Neuronal stem cell (in vitro differentiated cells): ENCODE data around the gene NXPE3.

Source experiments
- DNase-seq: peaks from one replicate; pipeline ENCODE4 v3.0.0-alpha.2; 2013; ENCODE audit warnings: low spot score
- H2AFZ ChIP-seq: one replicate; pipeline ENCODE4 v1.6.1; 2013; ENCODE audit warnings: mild to moderate bottlenecking, low read length, inconsistent platforms
- H2AK5ac ChIP-seq: 2 replicates; pipeline ENCODE4 v1.6.1; 2013; ENCODE audit warnings: low read depth, mild to moderate bottlenecking, inconsistent platforms, low read length, moderate library complexity, mixed read lengths
- H2BK120ac ChIP-seq: 2 replicates; pipeline ENCODE4 v1.6.1; 2013; ENCODE audit warnings: low read depth, mild to moderate bottlenecking, inconsistent platforms, low read length, moderate library complexity, mixed read lengths
- H2BK12ac ChIP-seq: one replicate; pipeline ENCODE4 v1.6.1; 2013; ENCODE audit warnings: low read length, inconsistent platforms
- H2BK15ac ChIP-seq: 2 replicates; pipeline ENCODE4 v1.6.1; 2013; ENCODE audit warnings: mild to moderate bottlenecking, low read length, inconsistent platforms, mixed read lengths
- H2BK5ac ChIP-seq: one replicate; pipeline ENCODE4 v1.6.1; 2013; ENCODE audit warnings: inconsistent platforms, mild to moderate bottlenecking, low read length, moderate library complexity
- H3K14ac ChIP-seq: one replicate; pipeline ENCODE4 v1.6.1; 2013; ENCODE audit warnings: low read length, inconsistent platforms
- H3K18ac ChIP-seq: 2 replicates; pipeline ENCODE4 v1.6.1; 2013; ENCODE audit warnings: low read length, inconsistent platforms
- H3K23ac ChIP-seq: 2 replicates; pipeline ENCODE4 v1.6.1; 2013; ENCODE audit warnings: low read depth, mild to moderate bottlenecking, mixed read lengths, low read length, inconsistent platforms; ENCODE audit not compliant: poor library complexity
- H3K27ac ChIP-seq: replicated peaks from 3 replicates; pipeline ENCODE4 v1.5.1; 2013; ENCODE audit warnings: low read length, inconsistent platforms
- H3K27me3 ChIP-seq, 3 experiments: 2 replicates each; pipeline ENCODE4 v1.6.1; 2013; ENCODE audit warnings: low read length in 3 of 3, mild to moderate bottlenecking in 2 of 3, inconsistent platforms in 1 of 3, low read depth in 1 of 3, mixed read lengths in 1 of 3, moderate library complexity in 1 of 3; ENCODE audit not compliant: control insufficient read depth in 3 of 3, insufficient read depth in 3 of 3
- H3K36me3 ChIP-seq, 2 donors: replicated peaks in 1 of 2; 2 replicates each; pipeline ENCODE4 v1.6.1; 2013; ENCODE audit warnings: low read length in 2 of 2; ENCODE audit not compliant: control insufficient read depth in 2 of 2, insufficient read depth in 2 of 2
- H3K4ac ChIP-seq: 2 replicates; pipeline ENCODE4 v1.6.1; 2013; ENCODE audit warnings: inconsistent platforms, mild to moderate bottlenecking, low read length, moderate library complexity
- H3K4me1 ChIP-seq, 2 donors: 1 replicate in 1 of 2; 2 replicates in 1 of 2; pipeline ENCODE4 v1.6.1; 2013; ENCODE audit warnings: low read length in 2 of 2, low read depth in 1 of 2; ENCODE audit not compliant: control insufficient read depth in 2 of 2, insufficient read depth in 1 of 2
- H3K4me2 ChIP-seq: one replicate; pipeline ENCODE4 v1.6.1; 2013; ENCODE audit warnings: mild to moderate bottlenecking, low read length, inconsistent platforms; ENCODE audit not compliant: insufficient read depth, poor library complexity, severe bottlenecking
- H3K4me3 ChIP-seq, 2 donors: 2 replicates each; pipeline ENCODE4 v1.5.1; 2013; ENCODE audit warnings: low read length in 2 of 2, mild to moderate bottlenecking in 2 of 2, inconsistent platforms in 1 of 2, moderate library complexity in 1 of 2
- H3K79me1 ChIP-seq: one replicate; pipeline ENCODE4 v1.6.1; 2013; ENCODE audit warnings: low read depth, mild to moderate bottlenecking, inconsistent platforms, low read length, moderate library complexity
- H3K9ac ChIP-seq: one replicate; pipeline ENCODE4 v1.6.1; 2013; ENCODE audit warnings: mild to moderate bottlenecking, low read depth, low read length, inconsistent platforms; ENCODE audit not compliant: poor library complexity
- H3K9me3 ChIP-seq, 2 donors: replicated peaks in 1 of 2; 2 replicates each; pipeline versions ENCODE3 to v1.6.1; 2013; ENCODE audit warnings: low read length in 2 of 2, mild to moderate bottlenecking in 2 of 2, inconsistent platforms in 1 of 2, low read depth in 1 of 2, mixed read lengths in 1 of 2, moderate library complexity in 1 of 2; ENCODE audit not compliant: control insufficient read depth in 2 of 2, insufficient read depth in 1 of 2
- H4K8ac ChIP-seq: one replicate; pipeline ENCODE4 v1.6.1; 2013; ENCODE audit warnings: low read depth, mild to moderate bottlenecking, inconsistent platforms, low read length, moderate library complexity
- H4K91ac ChIP-seq: one replicate; pipeline ENCODE4 v1.6.1; 2013; ENCODE audit warnings: low read length, low read depth, mild to moderate bottlenecking, inconsistent platforms; ENCODE audit not compliant: poor library complexity
- WGBS, 2 donors: extraction: QIAGEN DNeasy Blood & Tissue Kit; methylation state at CpG; one replicate each; pipeline ENCODE4 v1.1.7; 2013; ENCODE audit warnings: missing lambda C conversion rate in 2 of 2, mixed read lengths in 1 of 2; ENCODE audit not compliant: insufficient read length in 2 of 2, insufficient replicate concordance in 1 of 2; ENCODE audit errors: extremely low coverage in 2 of 2; 5-methylcytosine and 5-hydroxymethylcytosine counted together

The NXPE3 gene

GRCh38 chr3:101865751-101866509 is 86.9 kb downstream of the NXPE3 start:
- Histone ChIP-seq H3K14ac (no peak overlapping the region), H4K8ac (no peak overlapping the region), H2AK5ac (no peak overlapping the region), H2BK5ac (no peak overlapping the region), H2BK12ac (no peak overlapping the region), H2AFZ (no peak overlapping the region), H3K9ac (no peak overlapping the region), H3K4ac (no peak overlapping the region), H3K4me3 (no peak overlapping the region), H3K4me1 (peaks cover 3 to 8% of the 10 kb centered on the region in 2 donors), H3K18ac (no peak overlapping the region), H2BK15ac (no peak overlapping the region), H4K91ac (no peak overlapping the region), H3K4me2 (no peak overlapping the region), H3K79me1 (no peaks in the 10 kb centered on the region), H3K27me3 (peaks cover 0 to 1% (median 0%) of the 10 kb centered on the region in 3 experiments), H3K23ac (no peak overlapping the region), H3K27ac (no peak overlapping the region), H2BK120ac (no peak overlapping the region), H3K9me3 (no peaks in the 10 kb centered on the region), H3K36me3 (peaks cover 0 to 8% of the 10 kb centered on the region in 2 donors)
- DNase-seq: no peak
- WGBS, 2 donors: no CpG with 5 or more reads among the region's 5 CpGs

DNA sequence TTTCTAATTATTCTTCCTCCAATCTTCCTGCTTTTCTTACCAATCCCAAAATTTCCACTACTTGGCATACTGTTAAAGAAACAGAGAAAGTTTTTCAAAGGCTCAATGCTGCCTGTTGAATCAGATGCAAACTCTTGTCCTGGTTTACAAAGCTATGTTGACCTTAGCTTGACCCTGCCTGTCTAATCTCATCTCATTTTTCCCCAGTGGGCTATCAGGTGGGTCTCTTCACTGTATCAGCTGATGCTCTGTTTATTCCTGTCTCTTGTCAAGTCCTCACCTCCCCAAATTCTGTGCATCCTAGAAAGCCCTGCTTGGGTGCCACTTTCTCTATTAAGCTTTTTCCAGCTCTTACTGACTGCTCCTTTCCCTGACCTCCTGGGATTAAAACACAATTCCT is 88.5 kb downstream of the NXPE3 start:
- H3K79me1 ChIP-seq: no peaks in the 10 kb centered on the region
- no peak overlapping the region for H3K14ac ChIP-seq
- no peak overlapping the region for H3K27ac ChIP-seq
- H3K27me3 ChIP-seq: peaks cover 0 to 1% (median 0%) of the 10 kb centered on the region in 3 experiments
- no peak overlapping the region for H3K9ac ChIP-seq
- no peak overlapping the region for H2BK15ac ChIP-seq
- H3K9me3 ChIP-seq: no peaks in the 10 kb centered on the region
- no peak overlapping the region for H3K4me3 ChIP-seq
- peaks cover 3 to 8% of the 10 kb centered on the region in 2 donors for H3K4me1 ChIP-seq
- no peak overlapping the region for H2BK120ac ChIP-seq
- no peak overlapping the region for H2BK5ac ChIP-seq
- H3K23ac ChIP-seq: no peak overlapping the region
- DNase-seq: peak; percentile 20
- no peak overlapping the region for H4K8ac ChIP-seq
- no peak overlapping the region for H4K91ac ChIP-seq
- no peaks in the 10 kb centered on the region for H3K36me3 ChIP-seq
- H3K4me2 ChIP-seq: no peak overlapping the region
- no peak overlapping the region for H2BK12ac ChIP-seq
- H2AFZ ChIP-seq: no peak overlapping the region
- H2AK5ac ChIP-seq: no peak overlapping the region
- H3K4ac ChIP-seq: no peak overlapping the region
- H3K18ac ChIP-seq: no peak overlapping the region

DNA sequence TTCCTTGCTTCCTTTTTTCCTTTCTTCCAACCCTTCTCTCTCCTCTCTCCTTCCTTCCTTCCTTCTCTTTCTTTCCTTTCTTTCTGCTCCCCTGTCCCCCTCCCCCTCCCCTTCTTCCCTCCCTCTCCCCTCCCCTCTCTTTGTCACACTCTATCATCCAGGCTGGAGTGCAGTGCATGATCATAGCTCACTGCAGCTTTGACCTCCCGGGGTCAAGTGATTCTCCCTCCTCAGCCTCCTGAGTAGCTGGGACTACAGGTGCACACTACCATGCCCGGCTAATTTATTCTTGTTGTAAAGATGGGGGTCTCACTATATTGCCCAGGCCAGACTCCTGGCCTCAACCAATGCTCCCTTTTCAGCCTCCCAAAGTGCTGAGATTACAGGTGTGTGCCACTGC is 89.0 kb downstream of the NXPE3 start:
- no peak for DNase-seq
- Histone ChIP-seq H3K36me3 (no peaks in the 10 kb centered on the region), H2AFZ (no peak overlapping the region), H3K14ac (no peak overlapping the region), H3K4me1 (peaks cover 3 to 8% of the 10 kb centered on the region in 2 donors), H3K18ac (no peak overlapping the region), H2AK5ac (no peak overlapping the region), H3K9ac (no peak overlapping the region), H3K23ac (no peak overlapping the region), H2BK15ac (no peak overlapping the region), H3K27ac (no peak overlapping the region), H3K4me2 (no peak overlapping the region), H3K4me3 (no peak overlapping the region), H2BK12ac (no peak overlapping the region), H4K91ac (no peak overlapping the region), H3K9me3 (no peaks in the 10 kb centered on the region), H3K4ac (no peak overlapping the region), H3K79me1 (no peaks in the 10 kb centered on the region), H3K27me3 (peaks cover 0 to 1% (median 0%) of the 10 kb centered on the region in 3 experiments), H2BK120ac (no peak overlapping the region), H2BK5ac (no peak overlapping the region), H4K8ac (no peak overlapping the region)
- WGBS, 2 donors: no CpG with 5 or more reads among the region's 2 CpGs

DNA sequence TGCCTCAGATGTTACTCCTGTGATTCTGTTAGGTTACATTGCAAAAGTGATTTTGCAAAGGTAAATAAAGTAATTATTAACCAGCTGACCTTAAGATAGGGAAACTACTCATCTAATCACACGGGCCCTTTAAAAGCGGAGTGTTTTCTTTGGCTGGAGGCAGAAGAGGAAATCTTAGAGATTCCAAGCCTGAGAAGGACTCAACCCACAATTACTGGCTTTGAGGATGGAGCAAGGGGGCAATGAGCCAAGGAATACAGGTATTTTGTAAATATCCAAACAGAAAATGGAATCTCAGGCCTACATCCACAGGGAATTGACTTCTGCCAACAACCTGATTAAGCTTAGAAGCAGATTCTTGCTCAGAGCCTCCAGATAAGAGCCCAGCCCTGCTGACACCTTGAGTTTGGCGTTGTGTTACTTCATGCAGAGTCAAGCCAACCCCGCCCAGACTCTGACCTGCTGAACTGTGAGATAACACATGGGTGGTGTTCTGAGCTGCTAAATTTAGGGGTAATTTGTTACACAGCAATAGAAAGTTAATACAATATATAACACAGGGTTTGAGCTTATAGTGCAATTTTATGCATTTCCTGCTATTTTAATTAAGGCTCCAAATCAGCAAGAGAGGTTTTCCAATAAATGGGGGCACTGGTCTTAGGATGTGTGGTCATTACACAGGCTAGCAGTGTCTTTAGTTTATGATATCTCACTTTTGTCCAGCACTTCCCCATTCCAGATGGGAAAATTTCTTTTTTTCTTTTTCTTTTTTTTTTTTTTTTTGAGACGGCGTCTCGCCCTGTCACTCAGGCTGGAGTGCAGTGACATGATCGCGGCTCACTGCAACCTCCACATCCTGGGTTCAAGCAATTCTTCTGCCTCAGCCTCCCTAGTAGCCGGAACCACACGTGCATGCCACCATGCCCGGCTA is 89.8 kb downstream of the NXPE3 start:
- H2BK15ac ChIP-seq: no peak overlapping the region
- H3K27ac ChIP-seq: no peak overlapping the region
- H3K14ac ChIP-seq: no peak overlapping the region
- H3K9ac ChIP-seq: no peak overlapping the region
- no peak overlapping the region for H2AK5ac ChIP-seq
- H2BK12ac ChIP-seq: no peak overlapping the region
- no peak for DNase-seq
- H3K4ac ChIP-seq: no peak overlapping the region
- H3K18ac ChIP-seq: no peak overlapping the region
- H3K27me3 ChIP-seq: no peaks in the 10 kb centered on the region
- no peak overlapping the region for H3K4me3 ChIP-seq
- H3K23ac ChIP-seq: no peak overlapping the region
- H3K4me1 ChIP-seq: peaks cover 3 to 8% of the 10 kb centered on the region in 2 donors
- no peak overlapping the region for H4K91ac ChIP-seq
- H4K8ac ChIP-seq: no peak overlapping the region
- H2AFZ ChIP-seq: no peak overlapping the region
- no peaks in the 10 kb centered on the region for H3K79me1 ChIP-seq
- H2BK5ac ChIP-seq: no peak overlapping the region
- no peaks in the 10 kb centered on the region for H3K9me3 ChIP-seq
- no peaks in the 10 kb centered on the region for H3K36me3 ChIP-seq
- no peak overlapping the region for H2BK120ac ChIP-seq
- no CpG with 5 or more reads among the region's 12 CpGs for WGBS, 2 donors
- no peak overlapping the region for H3K4me2 ChIP-seq
